ENCODE measurements around the gene ST6GALNAC2.
"Not testable (repeated sequence)": the region's sequence is repeated elsewhere in the genome, so short reads cannot be mapped to it uniquely, and the experiment has no call there.

Gene ST6GALNAC2

DNA sequence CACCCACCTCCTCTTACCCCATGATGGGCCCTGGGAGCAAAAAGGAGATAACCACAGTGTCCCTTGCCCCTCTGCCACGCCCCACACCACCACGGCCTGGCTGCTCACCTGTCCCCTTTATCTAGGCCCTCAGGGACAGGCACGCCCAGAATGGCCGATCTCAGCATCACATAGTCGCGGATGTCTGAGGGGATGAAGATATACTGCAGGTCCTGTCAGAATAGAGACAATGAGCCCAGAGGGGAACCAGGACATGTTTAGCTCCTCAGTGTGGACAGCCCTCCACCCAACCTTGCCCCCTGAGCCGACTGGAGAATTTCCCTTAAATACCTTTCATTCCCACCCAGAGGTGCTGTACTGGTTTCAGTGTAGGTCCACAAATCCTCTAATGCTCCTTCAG, 15.2 kb downstream of the ST6GALNAC2 start:
- DNase-seq (ENCODE audit: low read depth) = no peak

DNA sequence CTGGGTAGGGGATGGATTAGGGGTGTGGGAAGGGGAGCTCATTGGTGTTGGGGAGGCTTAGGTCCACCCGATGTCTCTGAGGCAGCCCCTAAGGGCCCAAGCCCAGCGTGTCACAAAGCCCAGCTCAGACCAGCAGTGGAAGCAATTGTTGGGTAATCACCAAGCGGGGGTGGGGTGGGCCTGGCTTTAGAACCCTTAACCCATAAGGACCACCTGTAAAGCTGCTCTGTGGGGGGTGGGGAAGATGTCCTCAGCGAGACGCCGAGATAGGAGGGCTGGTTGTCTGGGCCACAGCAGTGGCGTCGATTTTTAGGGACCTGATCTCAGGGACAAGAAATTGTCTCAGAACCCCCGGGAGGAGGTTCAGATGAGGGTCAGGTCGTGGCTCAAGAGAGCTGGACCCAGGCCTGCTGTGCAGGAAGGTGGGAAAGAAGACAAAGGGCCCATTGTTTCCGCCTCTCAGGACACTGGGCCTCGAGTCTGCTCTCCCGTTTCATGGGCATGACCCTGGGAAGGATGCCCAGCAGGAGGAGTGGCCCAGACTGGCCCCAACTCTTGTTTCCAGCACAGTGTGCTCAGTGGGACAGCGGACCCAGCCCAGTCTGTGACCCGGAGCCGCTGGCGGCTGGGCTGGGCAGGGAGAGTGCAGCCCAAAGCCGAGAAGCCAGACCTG, 15.9 kb downstream of the ST6GALNAC2 start:
- no peak for DNase-seq (ENCODE audit: low read depth)

DNA sequence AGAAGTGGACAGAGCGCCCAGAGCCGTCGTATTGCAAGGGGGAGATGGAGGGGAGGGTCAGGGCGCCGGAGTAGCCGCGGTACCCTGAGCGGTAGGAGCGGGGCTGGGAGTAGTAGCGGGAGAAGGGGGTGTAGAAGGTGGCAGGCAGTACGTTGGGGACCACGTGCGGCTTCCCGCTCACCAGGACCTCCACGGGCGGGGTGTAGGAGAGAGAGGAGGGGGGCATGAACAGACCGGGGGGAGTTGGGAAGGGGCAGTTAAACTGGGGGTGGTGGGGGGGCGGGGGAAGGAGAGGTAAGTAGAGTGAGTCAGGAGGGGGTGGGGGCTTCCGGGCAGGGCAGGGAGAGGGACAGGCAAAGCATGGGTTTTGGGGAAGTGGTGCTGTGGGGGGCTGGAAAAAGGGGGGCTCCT, 16.8 kb downstream of the ST6GALNAC2 start:
- no peak for DNase-seq (ENCODE audit: low read depth)

DNA sequence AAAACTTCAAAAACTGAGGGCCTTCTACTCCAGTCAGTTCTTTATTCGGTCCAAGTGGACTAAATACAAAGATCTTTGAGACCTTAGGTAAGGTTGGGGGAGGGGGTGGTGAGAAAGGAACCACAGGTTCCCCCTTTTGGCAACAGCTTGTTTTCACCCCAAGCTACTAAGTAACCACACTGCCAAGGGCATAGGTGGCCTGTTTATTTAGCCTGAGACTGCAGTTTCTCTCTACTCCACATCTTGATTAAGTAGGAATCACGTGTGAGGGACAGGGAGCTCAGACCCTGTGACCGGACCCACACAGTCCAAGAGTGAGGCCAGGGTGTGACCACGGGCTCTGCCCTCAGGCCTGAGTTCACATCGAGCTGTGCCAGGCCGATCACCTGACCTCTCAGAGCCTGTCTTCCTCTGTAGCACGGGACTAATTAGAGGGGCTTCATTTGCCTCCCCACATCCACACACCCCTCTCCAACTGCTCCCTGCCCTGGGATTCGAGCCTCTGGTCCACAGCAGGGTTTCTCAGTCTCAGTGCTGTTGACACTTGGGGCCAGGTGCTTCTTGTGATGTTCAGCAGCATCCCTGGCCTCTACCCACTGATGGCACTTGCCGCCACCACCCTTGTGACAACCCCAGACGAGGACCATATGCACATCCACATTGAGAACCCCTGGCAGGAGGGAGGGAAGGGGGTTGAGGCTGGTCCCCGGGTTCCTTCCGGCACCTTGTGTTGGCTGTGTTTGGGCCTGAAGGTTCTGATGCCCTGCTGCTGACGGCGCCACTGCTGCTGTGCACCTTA, 17.8 kb downstream of the ST6GALNAC2 start:
- DNase-seq (ENCODE audit: low read depth) = no peak

DNA sequence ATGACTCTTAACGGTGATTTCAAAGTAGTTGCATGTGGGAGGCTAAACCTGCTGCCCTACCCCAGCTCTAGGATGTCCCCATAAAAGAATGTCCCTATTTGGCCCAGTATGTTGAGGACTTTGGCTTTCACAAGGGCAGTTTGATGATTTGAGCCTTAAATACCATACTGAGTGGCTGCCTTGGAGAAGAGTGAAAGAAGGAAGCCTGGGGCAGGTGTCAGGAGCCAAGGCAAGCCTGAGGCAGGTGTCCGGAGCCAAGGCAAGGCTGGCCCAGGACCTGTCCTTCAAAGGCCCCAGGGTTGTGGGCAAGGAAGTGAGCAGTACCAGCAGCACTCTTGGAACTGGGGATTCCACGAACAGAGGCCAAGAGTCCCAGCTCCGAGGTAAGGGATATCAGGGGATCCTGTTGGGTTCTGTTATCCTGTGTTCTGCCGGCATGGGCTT, 18.6 kb downstream of the ST6GALNAC2 start:
- DNase-seq (ENCODE audit: low read depth) = no peak

DNA sequence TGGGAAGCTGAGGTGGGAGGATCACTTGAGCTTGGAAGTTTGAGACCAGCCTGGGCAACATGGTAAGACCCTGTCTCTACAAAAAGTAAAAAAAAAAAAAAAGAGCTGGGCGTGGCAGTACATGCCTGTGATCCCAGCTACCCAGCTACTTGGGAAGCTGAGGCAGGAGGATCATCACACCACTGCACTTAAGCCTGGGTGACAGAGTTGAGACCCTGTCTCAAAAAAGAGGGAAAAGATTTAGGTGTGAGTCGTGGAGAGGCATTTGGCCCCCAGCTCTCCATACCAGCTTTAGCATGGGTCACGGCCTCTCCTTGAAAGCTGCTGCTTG, 19.1 kb downstream of the ST6GALNAC2 start:
- DNase-seq (ENCODE audit: low read depth) = no peak

DNA sequence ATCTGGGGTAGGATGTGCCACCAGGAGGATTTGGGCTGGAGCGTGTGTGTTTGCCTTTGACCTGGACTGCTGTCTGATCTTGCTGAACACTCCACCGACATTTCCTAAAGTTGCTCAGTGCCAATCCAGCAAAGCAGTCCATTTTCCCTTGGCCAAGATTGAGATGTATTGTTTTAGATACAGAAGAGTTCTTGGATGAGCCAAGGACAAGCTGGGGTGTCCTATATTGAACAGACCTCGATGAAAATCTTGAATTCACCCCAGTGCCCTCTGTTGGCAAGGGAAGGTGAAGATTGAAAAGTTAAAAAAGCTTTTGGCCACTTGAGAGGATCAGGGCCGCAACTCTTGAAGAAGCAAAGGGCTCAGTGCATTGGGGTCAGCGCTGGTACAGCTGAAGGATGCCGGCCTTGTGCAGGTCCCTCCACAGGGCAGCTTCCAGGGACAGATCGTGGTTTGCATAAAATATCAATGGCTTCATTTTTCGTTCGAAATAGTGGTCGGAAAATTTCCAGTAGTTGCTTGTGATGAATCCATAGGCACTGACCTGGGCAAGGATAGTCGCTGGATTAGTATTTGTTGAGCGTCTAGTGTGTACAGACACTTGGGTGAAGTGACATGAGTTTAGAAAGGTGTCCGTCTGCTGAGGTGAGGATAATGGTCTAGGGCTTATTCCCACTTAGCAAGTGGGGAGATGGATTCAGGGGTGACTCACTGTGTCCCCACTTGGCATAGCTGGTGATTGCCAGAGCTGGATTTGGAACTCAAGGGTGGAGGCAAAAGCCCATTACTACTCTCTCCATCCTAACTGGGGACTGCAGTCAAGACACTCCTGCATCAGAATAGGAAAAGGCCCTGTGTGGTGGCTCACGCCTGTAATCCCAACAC, 19.7 kb downstream of the ST6GALNAC2 start:
- DNase-seq (ENCODE audit: low read depth) = no peak

DNA sequence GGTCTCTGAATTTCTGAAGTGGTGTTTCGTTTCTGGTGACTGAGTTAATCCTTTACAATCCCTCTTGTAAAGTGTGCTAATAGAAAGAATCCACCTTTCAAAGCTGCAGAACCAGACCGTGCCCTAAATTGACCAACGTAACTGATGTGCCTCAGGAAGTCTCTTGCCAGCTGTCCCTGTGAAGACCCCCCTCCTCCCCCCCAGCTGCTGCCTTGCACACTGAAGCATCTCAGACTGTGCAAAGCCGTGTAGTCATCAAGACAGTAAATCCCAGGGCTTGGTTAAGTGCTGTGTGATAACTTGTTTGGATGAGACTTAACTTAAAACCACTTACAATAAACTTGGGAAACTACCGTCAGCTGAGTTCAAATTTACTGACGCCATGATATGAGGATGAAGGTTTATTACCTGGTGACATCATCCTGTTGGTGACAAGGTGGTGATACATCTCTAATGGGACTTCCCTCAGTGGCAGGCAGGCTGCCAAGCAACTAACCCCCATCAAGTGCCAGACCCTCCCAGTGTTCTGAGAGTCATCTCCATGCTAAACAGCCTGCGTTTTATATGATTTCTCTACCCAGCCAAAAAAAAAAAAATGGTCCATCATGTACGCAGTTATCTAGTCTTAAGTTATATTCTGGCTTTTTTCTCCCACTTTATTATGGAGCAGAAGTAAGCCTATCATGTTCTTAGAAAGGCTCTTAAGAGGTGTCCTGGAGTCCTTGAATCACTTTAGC, 20.5 kb downstream of the ST6GALNAC2 start:
- DNase-seq (ENCODE audit: low read depth) = not testable (repeated sequence)

DNA sequence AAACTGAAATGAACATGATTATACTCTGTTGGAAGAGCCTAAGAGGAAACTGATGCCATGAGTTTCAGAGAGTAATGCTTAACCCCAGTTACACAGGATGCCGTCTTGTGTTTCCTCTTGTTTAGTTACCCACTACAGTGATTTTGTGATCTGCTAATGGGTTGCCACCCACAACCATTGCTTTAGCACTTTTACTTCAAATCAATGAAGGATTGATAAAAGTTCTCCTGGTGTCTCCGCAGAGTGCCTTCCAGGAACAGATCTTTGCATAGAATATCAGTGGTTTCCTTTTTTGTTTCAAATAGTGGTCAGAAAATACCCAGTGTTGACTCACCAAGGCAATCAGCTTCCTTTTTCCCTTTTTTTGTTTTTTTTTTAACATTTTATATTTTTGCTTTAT, 22.3 kb downstream of the ST6GALNAC2 start:
- not testable (repeated sequence) for DNase-seq (ENCODE audit: low read depth)

DNA sequence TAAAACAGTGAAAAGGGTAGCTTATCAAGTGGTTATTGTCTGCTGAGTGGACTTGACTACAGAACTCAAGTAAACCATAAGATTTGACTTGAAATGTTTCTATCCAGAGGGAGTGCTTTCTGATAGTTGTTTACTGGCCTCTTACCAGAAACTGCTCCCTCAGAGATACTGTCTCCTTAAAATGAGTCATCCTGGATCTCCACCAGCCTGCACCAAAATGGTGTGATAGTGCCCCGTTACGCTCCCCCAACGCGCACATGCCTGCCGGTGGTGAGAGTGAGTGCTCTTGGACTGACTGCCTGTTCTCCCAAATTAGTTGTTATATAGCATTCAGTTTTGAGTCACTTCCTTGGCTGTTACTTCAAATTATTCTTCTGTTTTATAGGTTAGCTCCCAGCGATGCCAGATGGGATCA, 22.9 kb downstream of the ST6GALNAC2 start:
- DNase-seq (ENCODE audit: low read depth) = no peak

DNA sequence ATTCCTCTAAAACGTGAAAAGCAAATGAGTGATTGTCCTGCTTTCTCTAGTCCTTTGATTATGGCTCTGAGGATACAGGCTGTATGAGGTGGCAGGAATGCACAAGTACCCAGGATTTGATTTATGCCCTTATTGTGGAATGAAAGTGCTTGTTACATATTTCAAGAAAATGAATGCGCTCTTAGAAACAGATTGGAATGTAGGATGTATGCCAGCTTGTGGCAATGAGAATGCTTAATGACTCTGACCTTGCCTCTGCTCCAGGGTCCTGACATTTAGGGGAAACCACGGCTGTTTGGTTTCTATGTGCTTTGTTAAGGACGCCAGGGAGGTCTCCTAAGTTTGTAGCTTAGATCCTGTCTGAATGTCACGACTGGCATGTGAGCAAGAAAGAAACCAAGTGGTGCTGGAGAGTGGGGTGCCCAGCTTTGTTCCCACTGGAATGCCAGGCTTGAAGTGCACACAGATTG, 23.8 kb downstream of the ST6GALNAC2 start:
- no peak for DNase-seq (ENCODE audit: low read depth)

DNA sequence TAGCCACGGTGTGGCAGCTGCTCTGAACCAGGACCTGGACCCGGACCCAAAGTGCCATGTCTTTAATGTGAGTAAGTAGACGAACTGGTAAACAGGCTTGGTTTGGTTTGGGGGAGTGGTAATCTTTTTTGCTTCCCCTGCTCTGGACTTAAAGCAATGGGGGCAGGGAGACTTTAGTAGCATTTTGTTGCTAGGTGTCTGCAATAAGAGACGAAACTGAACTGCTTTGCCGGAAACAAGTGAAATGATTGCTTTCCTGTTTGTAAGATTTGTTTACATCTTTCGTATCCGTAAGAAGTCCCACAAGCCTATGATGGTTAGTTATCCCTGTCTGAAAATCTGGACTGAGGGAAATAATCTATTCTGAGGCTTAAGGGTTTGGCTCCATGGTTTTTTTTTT, 24.3 kb downstream of the ST6GALNAC2 start:
- DNase-seq (ENCODE audit: low read depth) = peak; percentile 22

DNA sequence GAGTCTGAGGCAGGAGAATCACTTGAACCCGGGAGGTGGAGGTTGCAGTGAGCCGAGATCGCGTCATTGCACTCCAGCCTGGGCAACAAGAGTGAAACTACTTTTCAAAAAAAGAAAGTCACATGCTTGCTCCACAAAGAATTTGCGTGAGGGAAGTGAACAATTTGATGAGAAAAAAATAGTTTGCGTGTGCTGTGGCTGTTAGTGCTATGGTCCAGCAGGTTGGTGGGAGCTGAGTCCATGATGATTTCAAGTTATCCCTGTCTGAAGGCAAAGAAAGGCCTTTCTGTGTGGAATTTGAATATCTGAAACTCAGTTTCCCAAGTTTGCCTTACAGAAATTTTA, 24.8 kb downstream of the ST6GALNAC2 start:
- DNase-seq (ENCODE audit: low read depth) = no peak

DNA sequence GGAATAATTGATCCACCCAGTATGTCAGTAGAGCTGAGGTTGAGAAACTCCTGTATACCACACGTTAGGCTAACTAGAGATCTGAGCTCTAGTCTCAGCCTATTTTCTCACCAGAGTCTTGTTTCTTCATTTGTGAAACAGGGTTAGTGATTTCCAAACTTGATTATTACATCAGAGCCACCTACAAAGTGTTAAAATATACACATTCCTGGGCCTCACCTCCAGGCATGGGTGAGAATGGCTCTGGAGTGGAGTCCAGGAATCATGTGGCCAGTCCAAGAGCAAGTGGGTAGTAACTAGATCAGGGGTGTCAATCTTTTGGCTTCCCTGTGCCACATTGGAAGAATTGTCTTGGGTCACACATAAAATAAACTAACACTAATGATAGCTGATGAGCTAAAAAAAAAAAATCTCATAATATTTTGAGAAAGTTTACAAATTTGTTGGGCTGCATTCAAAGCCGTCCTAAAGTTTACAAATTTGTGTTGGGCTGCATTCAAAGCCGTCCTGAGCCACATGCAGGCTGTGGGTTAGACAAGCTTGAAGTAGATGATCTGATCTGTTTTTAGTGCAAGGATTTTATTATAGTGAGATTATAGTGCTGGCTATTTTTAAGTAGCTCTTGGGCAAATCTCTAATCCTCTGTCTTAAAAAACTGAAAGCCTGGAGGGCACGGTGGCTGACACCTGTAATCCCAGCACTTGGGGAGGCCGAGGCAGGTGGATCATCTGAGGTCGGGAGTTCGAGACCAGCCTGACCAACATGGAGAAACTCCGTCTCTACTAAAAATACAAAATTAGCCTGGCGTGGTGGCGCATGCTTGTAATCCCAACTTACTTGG, 25.4 kb downstream of the ST6GALNAC2 start:
- no peak for DNase-seq (ENCODE audit: low read depth)

DNA sequence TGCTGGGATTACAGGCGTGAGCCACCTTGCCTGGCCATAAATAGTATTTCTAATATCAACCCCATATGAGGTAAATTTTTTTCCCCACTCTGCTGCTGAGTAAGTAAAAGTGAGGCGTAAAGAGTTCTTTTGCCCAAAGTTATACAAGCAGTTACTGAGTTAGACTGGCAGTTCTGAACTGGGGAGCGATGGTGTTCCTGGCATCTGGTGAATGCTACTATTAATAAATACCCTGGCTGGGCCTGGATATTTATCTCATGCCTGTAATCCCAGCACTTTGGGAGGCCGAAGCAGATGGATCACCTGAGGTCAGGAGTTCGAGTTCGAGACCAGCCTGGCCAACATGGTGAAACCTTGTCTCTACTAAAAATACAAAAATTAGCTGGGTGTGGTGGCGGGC, 26.2 kb downstream of the ST6GALNAC2 start:
- not testable (repeated sequence) for DNase-seq (ENCODE audit: low read depth)

DNA sequence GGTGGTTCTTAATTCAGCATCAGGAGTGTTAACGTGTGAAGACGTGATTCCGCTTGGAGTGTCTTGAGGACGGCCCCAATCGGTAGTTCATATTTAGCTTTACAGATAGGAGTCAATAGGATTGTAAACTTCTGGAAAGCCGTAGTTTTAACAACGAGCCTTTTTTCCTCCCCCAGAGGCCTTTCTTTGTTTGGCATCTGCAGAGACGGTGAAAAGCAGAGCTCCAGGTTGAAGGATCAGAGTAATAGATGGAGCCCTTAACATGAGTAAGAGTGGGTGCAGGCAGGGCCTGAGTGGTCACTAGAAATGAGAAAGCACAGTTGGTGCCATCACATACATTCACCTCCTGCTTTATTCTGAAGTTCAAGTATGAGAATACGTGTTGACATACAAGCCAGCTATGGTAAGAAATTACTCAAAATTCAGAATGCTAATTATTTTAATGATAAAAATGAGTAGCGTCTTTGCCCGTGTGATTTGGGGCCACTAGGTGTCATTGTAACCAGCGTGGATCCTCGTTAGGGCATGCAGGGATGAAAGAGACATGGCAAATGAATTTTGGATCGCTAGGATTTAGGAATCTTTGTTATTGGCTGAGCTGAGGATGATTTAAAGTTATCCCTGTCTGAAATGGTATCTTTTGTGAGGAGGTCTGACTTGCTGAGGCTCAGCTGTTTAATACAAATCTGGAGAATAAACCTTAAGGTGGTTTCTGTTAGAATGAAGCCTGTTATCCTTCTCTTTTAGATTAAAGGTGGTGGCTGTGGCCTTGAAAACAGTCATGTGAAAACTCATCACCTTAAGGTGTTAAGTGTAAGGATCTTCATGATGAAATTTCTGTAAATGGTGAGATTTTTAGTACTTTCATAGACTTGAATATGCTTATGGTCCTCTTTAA, 27.2 kb downstream of the ST6GALNAC2 start:
- no peak for DNase-seq (ENCODE audit: low read depth)

DNA sequence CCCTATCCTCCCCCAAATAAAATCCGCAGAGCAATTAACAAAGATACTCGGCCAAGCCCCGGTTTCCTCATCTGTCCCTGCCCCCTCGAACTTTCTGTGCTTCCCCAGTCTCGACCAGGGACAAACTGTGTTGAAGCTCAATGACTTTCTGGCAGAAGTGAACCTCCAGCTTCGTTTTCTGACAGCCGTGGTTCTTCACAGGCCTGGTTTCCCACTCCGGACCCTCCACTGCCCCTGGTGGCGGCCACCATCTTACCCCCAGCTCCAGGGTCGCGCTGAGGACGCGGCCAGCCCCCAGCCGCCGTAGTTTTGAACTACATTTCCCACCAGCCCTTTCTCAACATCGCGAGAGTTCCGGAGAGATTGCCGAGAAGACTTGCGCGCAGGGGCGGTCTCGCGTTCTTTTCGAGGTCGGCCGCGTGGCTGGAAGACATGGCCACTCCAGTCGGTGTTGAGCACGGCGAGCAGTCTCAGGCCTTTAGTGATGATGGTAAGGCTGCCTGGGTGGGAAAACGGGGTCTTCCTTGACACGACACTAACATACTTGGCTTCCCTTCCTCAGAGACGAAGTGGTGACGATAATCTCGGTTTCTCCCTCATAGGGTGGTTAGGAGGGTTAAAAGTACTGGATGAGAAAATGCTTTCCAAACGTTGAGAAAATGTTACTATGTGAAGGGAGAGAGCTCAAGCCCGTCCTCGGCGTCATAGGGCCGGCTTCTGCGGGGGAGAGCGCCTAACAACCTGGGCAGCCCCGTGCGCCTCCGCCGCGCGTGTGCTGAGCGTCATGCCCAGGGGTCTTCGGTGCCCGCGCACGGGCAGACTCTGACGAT, 28.1 kb downstream of the ST6GALNAC2 start:
- peak; percentile 86 for DNase-seq (ENCODE audit: low read depth)

DNA sequence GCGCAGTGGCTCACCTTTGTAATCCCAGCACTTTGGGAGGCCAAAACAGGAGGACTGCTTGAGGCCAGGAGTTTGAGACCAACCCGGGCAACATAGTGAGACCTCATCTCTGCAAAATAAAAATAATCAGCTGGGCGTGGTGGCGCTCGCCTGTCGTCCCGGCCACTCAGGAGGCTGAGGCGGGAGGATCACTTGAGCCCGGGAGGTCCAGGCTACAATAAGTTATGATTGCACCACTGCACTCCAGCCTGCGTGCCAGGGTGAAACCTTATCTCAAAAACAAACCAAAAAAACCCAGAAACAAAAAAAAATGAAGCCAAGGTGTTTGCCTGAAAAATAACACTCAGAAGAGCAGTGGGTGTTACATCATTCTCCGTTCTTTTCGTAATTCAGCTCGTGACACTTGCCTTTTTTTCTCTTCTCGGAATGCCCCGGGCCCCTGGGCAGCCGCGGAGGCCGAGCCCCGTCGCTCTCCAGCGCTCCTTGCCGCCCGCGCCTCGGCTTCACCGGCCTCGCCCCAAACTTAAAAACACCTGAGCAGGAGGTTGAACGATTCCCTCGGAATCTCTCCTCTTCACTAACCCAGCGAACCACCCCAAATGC, 28.8 kb downstream of the ST6GALNAC2 start:
- DNase-seq (ENCODE audit: low read depth) = peak; percentile 49

DNA sequence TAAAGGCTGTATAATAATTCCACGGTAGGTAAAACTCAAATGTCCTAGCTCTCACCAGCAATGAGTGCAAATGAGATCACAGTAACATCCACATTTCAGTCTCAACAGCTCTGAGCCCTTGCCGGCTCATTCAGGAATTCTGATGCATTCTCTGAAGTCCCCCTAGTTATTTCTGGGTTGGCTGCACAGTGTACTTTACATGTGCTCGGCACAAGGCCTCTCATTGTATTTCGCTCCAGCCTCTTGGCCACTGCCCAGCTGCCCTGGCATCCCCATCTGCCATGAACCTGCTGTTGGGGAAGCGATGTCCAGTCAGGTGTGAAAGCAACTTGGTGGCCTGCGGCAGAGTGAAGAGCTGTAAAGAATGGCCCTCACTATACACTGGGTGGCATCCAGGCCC, 31.5 kb downstream of the ST6GALNAC2 start:
- DNase-seq (ENCODE audit: low read depth) = no peak

Measured in T-helper 22 cell (primary cell).